ENCODE data around the gene GPR137B.
"Not testable (repeated sequence)": the region's sequence is repeated elsewhere in the genome, so short reads cannot be mapped to it uniquely, and the experiment has no call there.

Gene GPR137B

DNA sequence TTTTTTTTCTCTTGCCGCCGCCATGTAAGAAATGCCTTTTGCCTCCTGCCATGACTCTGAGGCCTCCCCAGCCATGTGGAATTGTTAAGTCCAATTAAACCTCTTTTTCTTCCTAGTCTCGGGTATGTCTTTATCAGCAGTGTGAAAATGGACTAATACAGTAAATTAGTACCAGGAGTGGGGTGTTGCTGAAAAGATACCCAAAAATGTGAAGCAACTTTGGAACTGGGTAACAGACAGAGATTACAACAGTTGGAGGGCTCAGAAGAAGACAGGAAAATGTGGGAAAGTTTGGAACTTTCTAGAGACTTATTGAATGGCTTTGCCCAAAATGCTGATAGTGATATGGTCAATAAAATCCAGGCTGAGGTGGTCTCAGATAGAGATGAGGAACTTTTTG is 19.4 kb downstream of the GPR137B start:
- DNase-seq: not testable (repeated sequence)

DNA sequence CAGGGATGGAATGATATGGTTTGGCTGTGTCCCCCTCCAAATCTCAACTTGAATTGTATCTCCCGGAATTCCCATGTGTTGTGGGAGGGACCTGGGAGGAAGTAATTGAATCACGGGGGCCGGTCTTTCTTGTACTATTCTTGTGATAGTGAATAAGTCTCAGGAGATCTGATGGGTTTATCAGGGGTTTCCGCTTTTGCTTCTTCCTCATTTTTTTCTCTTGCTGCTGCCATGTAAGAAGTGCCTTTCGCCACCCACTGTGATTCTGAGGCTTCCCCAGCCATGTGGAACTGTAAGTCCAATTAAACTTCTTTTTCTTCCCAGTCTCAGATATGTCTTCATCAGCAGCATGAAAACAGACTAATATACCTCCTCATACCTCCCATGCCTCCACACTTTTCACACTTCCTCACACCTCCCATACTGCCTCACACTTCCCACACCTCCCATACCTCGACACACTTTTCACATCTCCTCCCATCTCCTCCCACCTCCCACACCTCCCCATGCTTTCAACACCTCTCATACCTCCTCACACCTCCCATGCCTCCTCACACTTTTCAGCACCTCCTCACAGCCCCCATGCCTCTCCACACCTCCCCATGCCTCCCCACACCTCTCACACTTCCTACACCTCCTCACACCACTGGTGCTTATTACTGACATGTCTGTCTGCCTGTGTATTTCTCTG is 21.3 kb downstream of the GPR137B start:
- no peak for DNase-seq

GRCh38 chr1:236164273-236164672 is 21.9 kb downstream of the GPR137B start:
- DNase-seq: no peak

DNA sequence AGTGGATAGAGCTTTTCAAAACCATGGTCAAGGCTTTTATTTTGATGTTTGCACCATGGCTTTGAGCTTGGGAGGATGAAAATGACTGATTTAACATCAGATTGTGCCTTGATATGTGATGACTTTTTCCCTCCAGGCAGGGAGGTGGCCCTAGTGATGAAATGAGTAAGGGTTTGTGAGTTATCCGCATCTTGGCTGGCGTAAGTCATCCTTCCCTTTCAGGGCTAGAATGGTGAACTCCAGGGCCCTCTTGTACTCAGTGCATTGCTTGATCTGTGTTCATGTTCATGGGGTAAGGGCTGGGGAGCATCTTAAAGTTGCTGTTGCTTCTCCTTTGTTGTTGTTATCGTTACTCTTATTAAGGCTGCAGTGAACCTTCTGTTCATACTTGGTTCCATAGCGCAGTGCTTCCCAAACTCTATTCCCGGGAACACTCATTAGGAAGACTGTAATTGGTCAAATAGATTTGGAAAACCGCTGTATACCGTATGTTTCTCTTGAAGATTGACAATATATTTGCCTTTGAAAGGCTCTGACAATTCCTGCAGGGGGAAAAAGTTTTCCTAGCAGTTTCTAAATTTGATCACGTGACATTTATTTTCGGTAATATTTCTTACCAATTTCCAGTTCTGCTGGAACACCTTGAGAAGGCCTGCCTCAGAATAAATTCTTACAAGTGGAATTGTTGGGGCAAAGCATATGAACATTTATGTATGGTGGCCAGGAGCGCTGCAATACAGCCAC is 23.1 kb downstream of the GPR137B start:
- DNase-seq: no peak

GRCh38 chr1:236166041-236166440 is 23.7 kb downstream of the GPR137B start:
- DNase-seq: no peak

- no peak for DNase-seq
Measured at GRCh38 chr1:236167154-236167553, 24.8 kb downstream of the GPR137B start.

DNA sequence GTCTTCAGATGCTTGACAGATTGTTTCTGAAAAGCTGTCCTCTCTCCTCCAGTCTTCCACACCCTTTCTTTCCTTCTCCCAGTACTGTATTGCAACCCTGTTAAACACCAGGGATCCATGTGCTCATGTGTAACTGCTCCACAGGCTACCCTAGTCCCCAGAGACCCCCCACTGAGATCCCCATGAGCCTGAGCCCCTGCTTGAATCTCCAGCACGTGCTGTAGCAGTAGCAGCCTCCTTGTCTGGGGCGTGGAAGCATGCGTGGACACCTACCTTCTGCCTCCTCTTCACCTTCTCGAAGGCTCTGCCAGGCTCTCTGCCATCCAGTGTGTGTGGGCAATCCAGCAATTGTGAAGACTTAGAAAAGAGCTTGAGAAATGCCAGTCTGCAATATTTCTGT is 25.2 kb downstream of the GPR137B start:
- no peak for DNase-seq

GRCh38 chr1:236168716-236169429 is 26.5 kb downstream of the GPR137B start:
- no peak for DNase-seq

DNA sequence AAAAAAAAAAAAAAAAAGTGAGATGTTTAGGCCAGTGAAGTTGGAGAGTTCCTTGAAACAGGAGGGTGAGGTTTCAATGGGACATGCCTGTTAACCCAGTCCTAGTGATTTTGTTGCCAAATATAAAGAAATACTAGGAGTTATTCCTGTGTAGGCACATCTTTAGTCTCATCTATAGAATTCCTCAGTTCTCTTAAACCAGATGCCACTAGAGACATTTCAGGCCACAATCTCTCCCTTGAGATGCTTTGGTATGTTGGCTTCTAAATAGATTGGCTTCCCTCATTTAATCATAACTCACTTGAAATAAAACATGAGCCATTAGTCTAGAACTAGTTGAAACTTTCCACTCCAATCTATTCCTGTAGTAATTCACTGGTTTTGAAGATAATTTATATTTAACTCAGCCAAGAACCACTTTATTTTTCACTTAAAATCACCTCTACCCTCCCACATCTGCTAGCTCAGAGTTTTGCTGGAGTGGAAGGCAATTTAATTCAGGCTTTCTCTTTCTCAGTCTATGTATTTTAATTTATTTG is 29.8 kb downstream of the GPR137B start:
- DNase-seq: no peak

GRCh38 chr1:236173174-236173767 is 30.9 kb downstream of the GPR137B start:
- no peak for DNase-seq

DNA sequence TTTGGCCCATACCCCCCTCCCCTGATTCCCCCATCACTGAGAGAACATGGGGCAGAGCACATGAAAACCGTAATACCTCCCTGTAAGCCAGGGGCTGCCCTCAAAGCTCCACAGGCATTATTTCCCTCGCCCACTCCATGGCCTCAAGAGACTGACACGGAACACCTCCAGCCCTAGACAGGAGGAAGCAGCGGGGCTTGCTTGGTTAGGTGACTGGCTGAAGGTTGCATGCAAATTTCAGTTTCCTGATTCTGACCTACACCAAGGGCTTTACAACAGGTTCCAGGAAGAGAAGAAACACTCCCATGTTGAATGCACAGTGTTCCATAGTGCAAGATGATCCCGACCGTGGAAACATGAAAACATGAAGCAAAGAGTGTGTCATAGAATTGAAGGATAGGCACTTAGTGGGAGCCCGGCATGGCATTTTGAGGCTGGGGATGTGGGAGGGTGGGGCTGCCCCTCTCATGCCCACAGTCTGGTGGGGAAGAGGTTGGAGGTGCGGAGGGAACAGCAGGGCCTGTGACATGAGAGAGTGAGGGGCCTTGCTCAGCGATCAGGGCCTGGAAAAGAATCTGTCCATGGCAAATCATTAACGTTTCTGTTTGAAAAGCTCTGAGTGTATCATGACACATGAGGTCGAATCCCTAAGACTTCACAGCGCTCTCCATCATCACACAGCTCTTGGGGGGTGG is 33.5 kb downstream of the GPR137B start:
- DNase-seq: no peak

DNA sequence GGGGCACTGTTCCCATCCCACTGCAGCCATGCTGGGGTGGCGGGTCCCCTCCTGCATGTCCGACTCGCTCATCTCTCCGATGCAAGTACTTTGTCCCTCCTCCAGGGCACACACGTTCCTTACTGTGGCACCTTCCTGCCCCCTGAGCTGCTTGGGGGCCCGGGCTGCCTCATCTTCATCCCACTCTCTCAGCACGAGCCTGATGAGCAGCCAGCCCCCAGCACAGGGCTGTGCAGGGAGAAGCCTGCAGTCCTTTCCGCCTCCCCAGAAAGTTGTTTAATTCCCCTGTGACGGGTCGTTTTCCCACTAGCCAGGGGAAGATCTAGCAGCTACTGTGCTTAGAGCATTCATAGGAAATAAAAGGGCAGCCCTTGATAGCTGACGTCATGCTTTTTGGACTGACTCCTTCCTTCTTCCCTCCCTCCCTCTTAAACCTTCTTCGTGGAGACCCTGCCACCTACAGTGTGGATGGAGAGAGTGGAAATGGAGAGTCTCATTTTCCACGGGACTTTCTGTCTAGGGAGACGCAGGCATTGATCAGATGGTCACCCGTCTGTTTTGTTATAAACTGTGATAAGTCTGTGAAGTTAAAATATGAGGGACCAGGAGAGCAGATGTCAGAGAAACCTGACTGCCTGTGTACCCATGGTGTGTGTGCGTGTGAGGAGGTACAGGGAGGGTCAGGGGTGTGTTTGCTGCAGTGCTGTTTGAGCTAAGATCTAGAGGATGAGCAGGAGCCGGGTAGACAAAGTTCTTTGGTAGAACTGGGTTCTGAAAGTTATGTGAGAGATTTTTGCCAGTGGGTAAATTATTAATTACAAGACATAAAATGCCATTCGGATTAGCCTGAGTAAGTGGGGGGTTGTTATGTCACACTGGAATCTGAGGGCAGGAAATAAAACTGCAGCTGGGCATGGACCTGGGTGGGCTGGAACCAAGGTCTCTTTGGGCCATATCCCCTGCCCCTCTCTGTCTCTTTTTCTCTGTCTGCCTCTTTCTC is 34.3 kb downstream of the GPR137B start:
- DNase-seq: no peak

DNA sequence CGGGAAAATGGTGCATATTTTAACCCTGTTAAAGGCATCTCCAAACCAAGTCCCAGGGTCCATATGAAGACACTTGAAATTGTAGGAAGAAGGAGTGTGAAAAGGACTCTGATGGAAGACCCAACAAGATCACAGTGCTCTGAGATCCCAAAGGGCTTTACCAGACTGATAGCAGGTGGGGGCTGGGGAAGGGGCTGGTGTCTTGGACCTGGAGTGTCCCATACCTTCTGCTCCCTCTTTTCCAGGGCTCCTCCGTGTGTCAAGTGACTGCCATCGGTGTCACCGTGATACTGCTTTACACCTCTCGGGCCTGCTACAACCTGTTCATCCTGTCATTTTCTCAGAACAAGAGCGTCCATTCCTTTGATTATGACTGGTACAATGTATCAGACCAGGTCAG is 37.3 kb downstream of the GPR137B start:
- DNase-seq: no peak

GRCh38 chr1:236181059-236181458 is 38.7 kb downstream of the GPR137B start:
- DNase-seq: no peak

DNA sequence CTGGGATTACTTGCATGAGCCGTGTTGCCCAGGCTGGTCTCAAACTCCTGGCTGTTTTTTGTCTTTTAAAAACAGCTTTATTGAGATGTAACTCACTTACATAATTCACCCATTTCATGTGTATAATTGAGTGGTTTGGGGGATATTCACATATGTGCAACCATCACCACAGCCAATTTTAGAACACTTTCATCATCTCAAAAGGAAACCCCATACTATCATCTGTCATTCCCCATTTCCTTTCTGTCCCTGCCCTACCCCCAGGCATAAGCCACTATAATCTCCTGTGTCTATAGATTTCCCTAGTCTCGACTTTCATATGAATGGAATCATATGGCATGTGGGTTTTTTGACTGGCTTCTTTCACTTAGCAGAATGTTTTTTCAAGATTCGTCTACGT is 43.3 kb downstream of the GPR137B start:
- no peak for DNase-seq

- not testable (repeated sequence) for DNase-seq
Measured at GRCh38 chr1:236186471-236186870, 44.1 kb downstream of the GPR137B start.

DNA sequence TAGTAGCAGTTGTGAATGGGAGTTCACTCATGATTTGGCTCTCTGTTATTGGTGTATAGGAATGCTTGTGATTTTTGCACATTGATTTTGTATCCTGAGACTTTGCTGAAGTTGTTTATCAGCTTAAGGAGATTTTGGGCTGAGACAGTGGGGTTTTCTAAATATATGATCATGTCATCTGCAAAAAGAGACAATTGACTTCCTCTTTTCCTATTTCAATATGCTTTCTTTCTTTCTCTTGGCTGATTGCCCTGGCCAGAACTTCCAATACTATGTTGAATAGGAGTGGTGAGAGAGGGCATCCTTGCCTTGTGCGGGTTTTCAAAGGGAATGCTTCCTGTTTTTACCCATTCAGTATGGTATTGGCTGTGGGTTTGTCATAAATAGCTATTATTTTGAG is 45.7 kb downstream of the GPR137B start:
- not testable (repeated sequence) for DNase-seq

DNA sequence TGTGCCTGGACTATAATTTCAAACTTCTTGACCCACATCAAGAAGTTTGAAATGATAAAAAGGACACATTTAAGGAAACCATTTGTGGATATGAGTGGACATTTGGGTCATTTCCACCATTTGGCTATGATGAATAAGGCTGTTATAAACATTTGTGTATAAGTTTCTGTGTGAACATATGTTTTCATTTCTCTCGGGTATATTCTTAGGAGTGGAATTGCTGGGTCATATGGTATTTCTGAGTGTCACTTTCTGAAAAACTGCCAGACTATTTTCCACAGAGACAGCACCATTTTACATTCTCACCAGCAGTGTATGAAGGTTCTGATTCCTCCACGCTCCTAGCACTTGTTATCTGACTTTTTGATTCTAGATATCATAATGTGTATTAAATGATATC is 50.8 kb downstream of the GPR137B start:
- DNase-seq: no peak

DNA sequence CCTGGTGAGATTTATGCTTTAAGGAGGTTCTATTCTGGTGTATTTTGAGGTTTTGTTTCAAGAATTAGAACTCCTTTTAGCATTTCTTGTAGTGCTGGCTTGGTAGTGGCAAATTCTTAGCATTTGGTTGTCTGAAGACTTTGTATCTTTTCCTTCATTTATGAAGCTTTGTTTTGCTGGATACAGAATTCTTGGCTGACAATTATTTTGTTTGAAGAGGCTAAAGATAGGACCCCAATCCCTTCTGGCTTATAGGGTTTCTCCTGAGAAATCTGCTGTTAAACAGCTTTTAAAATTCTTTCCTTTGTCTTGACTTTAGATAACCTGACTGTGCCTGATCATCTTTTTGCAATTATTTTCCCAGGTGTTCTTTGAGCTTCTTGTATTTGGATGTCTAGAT is 58.6 kb downstream of the GPR137B start:
- no peak for DNase-seq

GRCh38 chr1:236201786-236202185 is 59.4 kb downstream of the GPR137B start:
- no peak for DNase-seq

- no peak for DNase-seq
Measured at GRCh38 chr1:236204039-236204438, 61.7 kb downstream of the GPR137B start.
